ENCODE data around the gene MORF4L1. TPM values are rescaled to one million over a fixed set of nuclear protein-coding genes. Genes with fewer than 3 reads are reported as not detected.
"Not testable (repeated sequence)": the region's sequence is repeated elsewhere in the genome, so short reads cannot be mapped to it uniquely, and the experiment has no call there.

The MORF4L1 gene
- 661 TPM for total RNA-seq (ENCODE audit: insufficient read depth, low replicate concordance)

GRCh38 chr15:78872155-78872971 is at the start of gene MORF4L1:
MORF4L1 (plus strand) TSS chr15:78872890; CDS start chr15:78873018, 128 bp downstream.
- DNase-seq (ENCODE audit: low spot score): peak; percentile 99

DNA sequence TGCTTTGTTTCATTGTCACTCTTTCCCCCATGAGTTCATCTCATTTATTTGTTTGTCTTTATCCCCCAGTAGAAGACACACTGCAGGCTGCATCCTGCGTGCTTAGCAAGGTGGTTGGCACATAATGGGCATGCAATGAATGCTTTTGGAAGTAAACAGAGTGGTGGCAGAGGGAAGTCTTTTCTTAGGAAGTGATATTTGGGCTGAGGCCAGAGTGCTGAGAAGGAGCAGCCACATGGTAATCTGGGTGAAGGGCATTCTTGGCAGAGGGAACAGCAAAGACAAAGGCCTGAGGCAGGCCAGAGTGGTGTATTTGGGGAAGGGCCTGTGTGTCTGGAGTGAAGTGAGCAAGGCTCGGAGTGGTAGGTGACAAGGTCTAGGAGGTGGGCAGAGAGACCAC is 43.8 kb upstream of the MORF4L1 start:
- no peak for DNase-seq (ENCODE audit: low spot score)

- DNase-seq (ENCODE audit: low spot score): no peak
Measured at GRCh38 chr15:78830514-78831228, 42.0 kb upstream of the MORF4L1 start.

DNA sequence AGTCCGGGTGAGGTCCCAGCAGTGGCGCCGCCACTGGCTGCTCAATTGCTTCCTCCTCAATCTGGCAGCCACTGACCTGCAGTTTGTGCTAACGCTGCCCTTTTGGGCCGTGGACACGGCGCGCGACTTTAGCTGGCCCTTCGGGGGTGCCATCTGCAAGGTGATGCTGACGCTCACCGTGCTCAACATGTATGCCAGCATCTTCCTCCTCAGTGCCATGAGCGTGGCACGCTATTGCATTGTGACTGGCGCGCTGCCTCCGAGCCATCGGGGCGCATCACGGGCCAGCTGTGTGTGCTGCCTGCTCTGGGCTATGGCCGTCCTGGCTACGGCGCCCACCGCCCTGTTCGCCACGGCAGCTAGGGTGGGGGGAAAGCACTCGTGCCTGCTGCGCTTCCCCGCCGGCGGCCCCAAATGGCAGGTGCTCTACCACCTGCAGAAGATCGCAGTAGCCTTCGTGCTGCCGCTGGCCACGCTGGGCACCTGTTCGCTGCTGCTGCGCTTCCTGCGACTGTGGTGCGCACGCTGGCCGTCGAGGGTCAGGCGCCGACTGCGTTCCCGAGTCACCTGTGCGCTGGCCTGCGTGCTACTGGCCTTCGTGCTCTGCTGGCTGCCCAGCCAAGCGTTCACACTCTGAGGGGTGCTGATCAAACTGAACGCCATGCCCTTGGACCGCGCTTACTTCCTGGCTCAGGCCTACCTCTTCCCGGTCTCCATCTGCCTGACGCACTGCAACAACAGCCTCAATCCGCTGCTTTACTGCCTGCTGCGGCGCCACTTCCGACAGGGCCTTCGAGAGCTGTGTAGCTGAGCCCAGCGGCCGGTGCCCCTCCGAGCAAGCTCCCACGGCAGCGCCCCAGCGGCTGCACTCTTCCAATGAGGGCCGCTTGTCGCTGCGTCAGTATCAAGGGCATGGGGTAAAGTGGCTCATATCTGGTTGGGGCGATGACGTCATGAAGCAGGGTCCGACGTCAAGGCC is 41.2 kb upstream of the MORF4L1 start:
- no peak for DNase-seq (ENCODE audit: low spot score)

- no peak for DNase-seq (ENCODE audit: low spot score)
Measured at GRCh38 chr15:78836333-78836732, 36.4 kb upstream of the MORF4L1 start.

- DNase-seq (ENCODE audit: low spot score): no peak
Measured at GRCh38 chr15:78837131-78837530, 35.6 kb upstream of the MORF4L1 start.

- DNase-seq (ENCODE audit: low spot score): no peak
Measured at GRCh38 chr15:78837543-78837942, 35.1 kb upstream of the MORF4L1 start.

- DNase-seq (ENCODE audit: low spot score): peak; percentile 45
Measured at GRCh38 chr15:78838489-78838888, 34.2 kb upstream of the MORF4L1 start.

GRCh38 chr15:78839151-78839550 is 33.5 kb upstream of the MORF4L1 start:
- not testable (repeated sequence) for DNase-seq (ENCODE audit: low spot score)

GRCh38 chr15:78840661-78841375 is 31.9 kb upstream of the MORF4L1 start:
- peak; percentile 48 for DNase-seq (ENCODE audit: low spot score)

DNA sequence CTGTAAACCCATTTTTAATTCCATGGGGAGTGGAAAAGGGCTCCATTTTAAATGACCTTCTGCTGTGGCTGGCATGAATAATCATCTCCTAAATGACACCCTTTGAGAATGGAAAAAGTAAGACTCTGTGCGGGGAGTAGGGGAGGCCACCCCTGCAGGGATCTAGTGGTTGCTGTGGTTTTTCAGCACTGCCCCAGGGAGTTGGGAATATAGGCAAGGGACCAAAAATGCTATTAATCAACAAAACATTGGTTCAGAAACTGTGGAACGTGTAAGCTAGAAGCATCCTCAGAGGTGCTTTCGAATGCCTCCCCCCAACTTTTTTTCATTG is 31.3 kb upstream of the MORF4L1 start:
- no peak for DNase-seq (ENCODE audit: low spot score)

DNA sequence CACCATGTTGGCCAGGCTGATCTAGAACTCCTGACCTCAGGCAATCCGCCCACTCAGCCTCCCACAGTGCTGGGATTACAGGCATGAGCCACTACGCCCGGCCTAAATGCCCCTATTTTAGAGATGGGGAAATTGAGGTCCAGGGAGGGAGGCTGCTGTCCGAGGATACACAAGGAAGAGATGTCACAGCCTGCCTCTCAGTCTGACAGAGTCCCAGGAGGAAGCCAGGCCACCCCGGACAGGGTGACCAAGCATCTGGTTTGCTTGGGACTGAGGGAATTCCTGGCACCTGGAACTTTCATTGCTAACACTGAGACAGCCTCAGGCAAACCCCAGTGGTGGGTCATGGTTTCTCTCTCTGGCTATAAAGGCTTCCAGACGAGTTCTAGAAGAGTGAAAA is 30.8 kb upstream of the MORF4L1 start:
- DNase-seq (ENCODE audit: low spot score): no peak

DNA sequence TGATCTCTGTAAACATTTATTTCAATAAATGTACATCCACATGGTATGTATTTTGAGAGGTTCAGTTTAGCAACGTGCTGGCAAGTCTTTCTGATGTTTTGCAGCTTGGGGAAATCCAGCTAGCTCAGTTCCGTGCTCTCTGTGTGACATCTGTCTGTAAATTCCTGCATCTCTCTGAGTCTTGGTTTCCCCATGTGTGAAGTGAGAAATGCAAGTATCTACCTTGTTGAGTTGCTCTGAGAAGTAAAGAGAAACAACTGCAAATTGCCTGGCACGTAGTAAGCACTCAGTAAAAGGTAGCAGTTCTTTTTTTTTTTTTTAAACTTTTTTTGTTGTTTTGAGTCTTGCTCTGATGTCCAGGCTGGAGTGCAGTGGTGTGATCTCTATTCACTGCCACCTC is 30.2 kb upstream of the MORF4L1 start:
- DNase-seq (ENCODE audit: low spot score): no peak

- DNase-seq (ENCODE audit: low spot score): not testable (repeated sequence)
Measured at GRCh38 chr15:78846906-78847305, 25.8 kb upstream of the MORF4L1 start.

GRCh38 chr15:78847387-78847906 is 25.2 kb upstream of the MORF4L1 start:
- not testable (repeated sequence) for DNase-seq (ENCODE audit: low spot score)

GRCh38 chr15:78850352-78850751 is 22.3 kb upstream of the MORF4L1 start:
- no peak for DNase-seq (ENCODE audit: low spot score)

GRCh38 chr15:78850941-78851755 is 21.5 kb upstream of the MORF4L1 start:
- DNase-seq (ENCODE audit: low spot score): no peak

DNA sequence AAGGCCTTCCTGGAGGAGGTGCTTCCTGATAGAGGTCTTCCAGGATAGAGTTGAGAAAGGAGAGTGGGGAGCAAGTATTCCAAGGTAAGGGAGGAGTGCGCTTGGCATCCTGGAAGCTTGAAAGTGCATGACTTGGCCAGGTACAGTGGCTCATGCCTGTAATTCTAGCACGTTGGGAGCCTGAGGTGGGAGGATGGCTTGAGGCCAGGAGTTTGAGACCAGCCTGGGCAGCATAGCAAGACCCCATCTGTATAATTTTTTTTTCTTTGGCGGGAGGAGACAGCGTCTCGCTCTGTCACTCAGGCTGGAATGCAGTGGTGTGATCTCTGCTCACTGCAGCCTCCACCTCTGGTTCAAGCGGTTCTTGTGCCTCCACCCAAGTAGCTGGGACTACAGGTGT is 19.2 kb upstream of the MORF4L1 start:
- DNase-seq (ENCODE audit: low spot score): no peak

DNA sequence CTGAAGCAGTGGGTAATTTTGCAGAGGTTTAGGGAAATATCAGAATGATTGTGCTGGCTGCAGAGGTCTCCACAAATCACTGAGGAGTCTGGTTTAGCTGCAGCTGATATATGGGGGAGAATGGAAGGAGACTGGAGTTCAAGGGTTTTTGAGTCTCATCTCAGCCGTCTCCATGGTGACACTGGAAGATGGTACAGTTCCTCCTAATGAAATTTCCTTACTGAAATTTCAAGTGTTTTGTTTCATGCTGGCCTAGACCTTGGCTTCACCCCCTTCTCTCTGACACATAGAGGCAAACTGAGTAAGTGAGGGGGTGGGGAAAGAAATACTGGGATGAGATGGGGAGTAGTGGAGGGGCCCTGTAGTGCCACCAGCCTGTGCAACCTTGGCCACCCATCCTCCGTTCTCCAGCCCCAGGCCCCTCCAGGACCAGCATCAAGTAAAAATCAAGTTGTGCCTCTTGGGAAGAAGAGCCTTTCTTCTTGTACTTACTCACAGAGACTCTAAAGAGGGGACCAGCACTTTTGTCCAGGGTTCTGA is 17.8 kb upstream of the MORF4L1 start:
- DNase-seq (ENCODE audit: low spot score): no peak

- DNase-seq (ENCODE audit: low spot score): no peak
Measured at GRCh38 chr15:78855746-78856145, 16.9 kb upstream of the MORF4L1 start.
